GM12878 (cell line): ENCODE measurements around the gene BBS12. TPM values are rescaled to one million over a fixed set of nuclear protein-coding genes. Genes with fewer than 3 reads are reported as not detected.

Source experiments
- ATAC-seq: fragments of 200-7000 bp; cut with Tn5 transposase; 3 replicates; pipeline ENCODE4 v1.9.1; 2020; ENCODE audit warnings: mild to moderate bottlenecking, moderate library complexity
- BruUV-seq: library from RNA; stranded (reverse); fragments of 400-500 nt; replicated peaks from 2 replicates; lab custom pipeline; 2021; lab: Mats Ljungman, UMichigan
- CTCF ChIA-PET: fragments of 300-600 bp; sonication (Branson Sonifier 250); formaldehyde crosslinking; extraction: SDS; loops from one replicate; lab custom pipeline; 2021; ENCODE audit warnings: inconsistent platforms; lab: Yijun Ruan, JAX
- POLR2A ChIA-PET: fragments of 350-600 bp; formaldehyde crosslinking; extraction: SDS; loops from one replicate; lab custom pipeline; 2021; ENCODE audit warnings: inconsistent platforms; lab: Charles Lee
- RAD21 ChIA-PET: fragments of 300-600 bp; sonication (Branson Sonifier 250); formaldehyde crosslinking; loops from one replicate; lab custom pipeline; 2023; ENCODE audit warnings: antibody characterized with exemption; ENCODE audit not compliant: unreplicated experiment; lab: Charles Lee
- SMC1A ChIA-PET: fragments of 300-600 bp; sonication (Branson Sonifier 250); formaldehyde crosslinking; loops from one replicate; lab custom pipeline; 2023; ENCODE audit not compliant: unreplicated experiment, uncharacterized antibody; lab: Charles Lee
- DNase-seq: peaks from one replicate; pipeline ENCODE4 v3.0.0-alpha.2; 2011; ENCODE audit warnings: low read depth, low spot score
- FAIRE-seq: peaks from 3 replicates; lab custom pipeline; 2011; peaks lifted over from hg19 to GRCh38; lab: Jason Lieb, UNC
- H2AFZ ChIP-seq: 2 replicates; pipeline ENCODE4 v1.6.0; 2011; ENCODE audit warnings: low read depth, low read length, control low read depth; ENCODE audit not compliant: control insufficient read depth
- H3K27ac ChIP-seq: 2 replicates; pipeline ENCODE4 v1.5.1; 2011; ENCODE audit warnings: control low read depth; ENCODE audit not compliant: control insufficient read depth, insufficient read depth
- H3K27me3 ChIP-seq, 2 experiments: replicated peaks in 1 of 2; 2 replicates each; pipeline versions ENCODE4 v1.6.0 to v1.6.1; 2011; ENCODE audit warnings: low read length in 1 of 2; ENCODE audit not compliant: control insufficient read depth in 2 of 2, insufficient read depth in 2 of 2
- H3K36me3 ChIP-seq, 2 experiments: 2 replicates each; pipeline ENCODE4 v1.5.1; 2011; ENCODE audit warnings: low read length in 1 of 2; ENCODE audit not compliant: control insufficient read depth in 2 of 2, insufficient read depth in 2 of 2
- H3K4me1 ChIP-seq: 2 replicates; pipeline ENCODE4 v1.6.1; 2011; ENCODE audit warnings: mild to moderate bottlenecking, low read length, moderate library complexity, mixed read lengths; ENCODE audit not compliant: control insufficient read depth, insufficient read depth
- H3K4me2 ChIP-seq: 2 replicates; pipeline ENCODE4 v1.6.0; 2011; ENCODE audit warnings: control low read depth; ENCODE audit not compliant: control insufficient read depth, insufficient read depth
- H3K4me3 ChIP-seq: fragments of 200-600 bp; sonication (generic); 2 replicates; pipeline ENCODE4 v1.5.1; 2016
- H3K79me2 ChIP-seq: 2 replicates; pipeline ENCODE4 v1.6.0; 2011; ENCODE audit warnings: low read length; ENCODE audit not compliant: control insufficient read depth, insufficient read depth
- H3K9ac ChIP-seq: 2 replicates; pipeline ENCODE4 v1.8.0; 2011; ENCODE audit warnings: low read length, control low read depth, mixed read lengths; ENCODE audit not compliant: control insufficient read depth, insufficient read depth
- H3K9me3 ChIP-seq: replicated peaks from 3 replicates; pipeline ENCODE4 v1.5.1; 2011; ENCODE audit warnings: mild to moderate bottlenecking, low read length; ENCODE audit not compliant: control insufficient read depth, insufficient read depth
- H4K20me1 ChIP-seq: 2 replicates; pipeline ENCODE4 v1.6.0; 2011; ENCODE audit not compliant: control insufficient read depth, insufficient read depth
- ATF3 ChIP-seq: IDR thresholded peaks from 2 replicates; pipeline ENCODE4 v1.6.1; 2011; ENCODE audit warnings: low read depth, mild to moderate bottlenecking, low read length, moderate library complexity, borderline replicate concordance; ENCODE audit errors: extremely low read depth
- CREM ChIP-seq: IDR thresholded peaks from 2 replicates; pipeline ENCODE4 v1.6.1; 2014; ENCODE audit warnings: antibody characterized with exemption, low read depth
- HDAC2 ChIP-seq: fragments of 200-600 bp; sonication (generic); IDR thresholded peaks from 2 replicates; pipeline ENCODE4 v1.6.1; 2017
- KDM1A ChIP-seq: fragments of 200-600 bp; sonication (generic); IDR thresholded peaks from 2 replicates; pipeline ENCODE4 v1.6.1; 2016; ENCODE audit warnings: borderline replicate concordance
- MYB ChIP-seq: fragments of 150-350 bp; IDR thresholded peaks from 2 replicates; pipeline ENCODE4 v1.6.1; 2014; ENCODE audit warnings: mild to moderate bottlenecking, low read depth, low read length, borderline replicate concordance
- POLR2AphosphoS5 ChIP-seq: IDR thresholded peaks from 2 replicates; pipeline ENCODE4 v1.6.1; 2011; ENCODE audit warnings: mild to moderate bottlenecking, low read length, inconsistent platforms
- RAD51 ChIP-seq: fragments of 450-650 bp; IDR thresholded peaks from 2 replicates; pipeline ENCODE4 v1.6.1; 2016; ENCODE audit warnings: moderate library complexity, mild to moderate bottlenecking, inconsistent platforms
- RELA ChIP-seq: fragments of 450-650 bp; IDR thresholded peaks from 2 replicates; pipeline ENCODE4 v1.8.0; 2014; ENCODE audit warnings: borderline replicate concordance; ENCODE audit not compliant: partially characterized antibody
- RELB ChIP-seq: fragments of 450-650 bp; IDR thresholded peaks from 2 replicates; pipeline ENCODE4 v1.6.1; 2017; ENCODE audit warnings: low read depth, mild to moderate bottlenecking, moderate library complexity
- RUNX3 ChIP-seq: IDR thresholded peaks from 2 replicates; pipeline ENCODE4 v1.6.1; 2012; ENCODE audit warnings: low read length, inconsistent platforms
- SMAD1 ChIP-seq: fragments of 450-650 bp; IDR thresholded peaks from 2 replicates; pipeline ENCODE4 v1.6.1; 2018; ENCODE audit warnings: mild to moderate bottlenecking, low read depth; ENCODE audit not compliant: partially characterized antibody
- SMC3 ChIP-seq: IDR thresholded peaks from 2 replicates; pipeline ENCODE4 v1.6.1; 2011; ENCODE audit warnings: low read length, improper control_type of control experiment, borderline replicate concordance
- WGBS: methylation state at CpG from one replicate; pipeline ENCODE4 v1.1.6; 2016; ENCODE audit warnings: low lambda C conversion rate; ENCODE audit not compliant: insufficient replicate concordance, insufficient coverage; ENCODE audit errors: missing lambda C conversion rate; 5-methylcytosine and 5-hydroxymethylcytosine counted together
- in situ Hi-C: fragments of 300-500 bp; cut with MboI; formaldehyde crosslinking; loops from 9 replicates; pipeline ENCODE4 v1.14.3; 2018; ENCODE audit warnings: mixed read lengths
- intact Hi-C: fragments of 100-400 bp; cut with micrococcal nuclease; formaldehyde crosslinking; loops from one replicate; pipeline ENCODE4 v1.14.2; 2022; ENCODE audit not compliant: unreplicated experiment
- polyA plus RNA-seq, 11 experiments: library from polyadenylated mRNA; depleted of rRNA in 4 of 11; unstranded in 6 of 11; stranded (reverse) in 5 of 11; fragments of >200 nt; fragmentation: Nextera tagmentation in 4 of 11; fragmentation: Illumina TruSeq in 1 of 11; extraction: Ambion mirVana in 4 of 11; extraction: Trizol in 1 of 11; gene quantifications; 1 replicate in 1 of 11; 2 replicates in 10 of 11; pipeline versions ENCODE4 v1.2.1 to v1.2.3, GENCODE V29; 2011 to 2016; ENCODE audit warnings: inconsistent platforms in 2 of 11, missing spikeins in 2 of 11, low read depth in 1 of 11
- total RNA-seq, 4 experiments: library from RNA; depleted of rRNA in 3 of 4; stranded (reverse); fragments of >200 nt in 3 of 4; fragmentation: Illumina TruSeq in 1 of 4; extraction: Trizol in 1 of 4; gene quantifications; 2 replicates each; pipeline versions ENCODE4 v1.2.1 to v1.2.3, GENCODE V29; 2013 to 2021
- TF ChIP-seq, protein P1 (sequence below): fragments of 450-650 bp; conservative IDR thresholded peaks from 2 replicates; pipeline ENCODE4 v1.6.1; 2017; ENCODE audit warnings: mild to moderate bottlenecking, moderate library complexity
- TF ChIP-seq, protein P2 (sequence below): IDR thresholded peaks from 2 replicates; pipeline ENCODE4 v1.6.1; 2012; ENCODE audit warnings: improper control_type of control experiment, low read depth, low read length; ENCODE audit not compliant: insufficient replicate concordance

BBS12 gene
- total and polyA plus RNA-seq, 10 of the 15 experiments (the other 5 are each of a cell fraction or from before 2014, with no cell fraction given), result 0.15 to 0.63 (median 0.42) TPM

- no TSS peak for BruUV-seq
- in situ Hi-C loops (no loop called here), intact Hi-C loops (no loop called here)
- Histone ChIP-seq H4K20me1 (no peaks in the 10 kb centered on the region), H3K4me1 (no peaks in the 10 kb centered on the region), H3K4me3 (no peak overlapping the region), H3K36me3 (no peaks in the 10 kb centered on the region), H3K9ac (no peak overlapping the region), H3K27me3 (no peaks in the 10 kb centered on the region; a peak in 2 of 4 replicates), H3K27ac (no peak overlapping the region), H3K79me2 (no peaks in the 10 kb centered on the region), H2AFZ (no peak overlapping the region), H3K4me2 (no peak overlapping the region), H3K9me3 (no peaks in the 10 kb centered on the region)
- SMC1A ChIA-PET, result interaction anchor here (0.7 to 0.9 kb wide), 2 partner anchors 9 to 11 kb away, joined by 3 to 5 read pairs; no protein-coding TSS in a partner anchor
- CTCF ChIA-PET, result interaction anchor here (1.4 kb wide), 1 partner anchor 19 kb away, joined by 9 read pairs; no protein-coding TSS in a partner anchor
- FAIRE-seq (no peak), ATAC-seq (no peak), DNase-seq (no peak)
- RAD21 ChIA-PET, result no interaction called here
- WGBS, result 19% methylated on average over 4 of the region's 4 CpGs
- POLR2A ChIA-PET, result no interaction called here
- TF ChIP-seq KDM1A, result no peak
- TF ChIP-seq MYB, result no peak
- TF ChIP-seq RELB, result no peak
- TF ChIP-seq SMC3, result no peak
- no peak for TF ChIP-seq RELA
- TF ChIP-seq RUNX3, result no peak
- TF ChIP-seq, protein P1, sequence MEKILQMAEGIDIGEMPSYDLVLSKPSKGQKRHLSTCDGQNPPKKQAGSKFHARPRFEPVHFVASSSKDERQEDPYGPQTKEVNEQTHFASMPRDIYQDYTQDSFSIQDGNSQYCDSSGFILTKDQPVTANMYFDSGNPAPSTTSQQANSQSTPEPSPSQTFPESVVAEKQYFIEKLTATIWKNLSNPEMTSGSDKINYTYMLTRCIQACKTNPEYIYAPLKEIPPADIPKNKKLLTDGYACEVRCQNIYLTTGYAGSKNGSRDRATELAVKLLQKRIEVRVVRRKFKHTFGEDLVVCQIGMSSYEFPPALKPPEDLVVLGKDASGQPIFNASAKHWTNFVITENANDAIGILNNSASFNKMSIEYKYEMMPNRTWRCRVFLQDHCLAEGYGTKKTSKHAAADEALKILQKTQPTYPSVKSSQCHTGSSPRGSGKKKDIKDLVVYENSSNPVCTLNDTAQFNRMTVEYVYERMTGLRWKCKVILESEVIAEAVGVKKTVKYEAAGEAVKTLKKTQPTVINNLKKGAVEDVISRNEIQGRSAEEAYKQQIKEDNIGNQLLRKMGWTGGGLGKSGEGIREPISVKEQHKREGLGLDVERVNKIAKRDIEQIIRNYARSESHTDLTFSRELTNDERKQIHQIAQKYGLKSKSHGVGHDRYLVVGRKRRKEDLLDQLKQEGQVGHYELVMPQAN, result no peak
- no peak for TF ChIP-seq ATF3
- TF ChIP-seq RAD51, result no peak
- TF ChIP-seq SMAD1, result no peak
- TF ChIP-seq, protein P2, sequence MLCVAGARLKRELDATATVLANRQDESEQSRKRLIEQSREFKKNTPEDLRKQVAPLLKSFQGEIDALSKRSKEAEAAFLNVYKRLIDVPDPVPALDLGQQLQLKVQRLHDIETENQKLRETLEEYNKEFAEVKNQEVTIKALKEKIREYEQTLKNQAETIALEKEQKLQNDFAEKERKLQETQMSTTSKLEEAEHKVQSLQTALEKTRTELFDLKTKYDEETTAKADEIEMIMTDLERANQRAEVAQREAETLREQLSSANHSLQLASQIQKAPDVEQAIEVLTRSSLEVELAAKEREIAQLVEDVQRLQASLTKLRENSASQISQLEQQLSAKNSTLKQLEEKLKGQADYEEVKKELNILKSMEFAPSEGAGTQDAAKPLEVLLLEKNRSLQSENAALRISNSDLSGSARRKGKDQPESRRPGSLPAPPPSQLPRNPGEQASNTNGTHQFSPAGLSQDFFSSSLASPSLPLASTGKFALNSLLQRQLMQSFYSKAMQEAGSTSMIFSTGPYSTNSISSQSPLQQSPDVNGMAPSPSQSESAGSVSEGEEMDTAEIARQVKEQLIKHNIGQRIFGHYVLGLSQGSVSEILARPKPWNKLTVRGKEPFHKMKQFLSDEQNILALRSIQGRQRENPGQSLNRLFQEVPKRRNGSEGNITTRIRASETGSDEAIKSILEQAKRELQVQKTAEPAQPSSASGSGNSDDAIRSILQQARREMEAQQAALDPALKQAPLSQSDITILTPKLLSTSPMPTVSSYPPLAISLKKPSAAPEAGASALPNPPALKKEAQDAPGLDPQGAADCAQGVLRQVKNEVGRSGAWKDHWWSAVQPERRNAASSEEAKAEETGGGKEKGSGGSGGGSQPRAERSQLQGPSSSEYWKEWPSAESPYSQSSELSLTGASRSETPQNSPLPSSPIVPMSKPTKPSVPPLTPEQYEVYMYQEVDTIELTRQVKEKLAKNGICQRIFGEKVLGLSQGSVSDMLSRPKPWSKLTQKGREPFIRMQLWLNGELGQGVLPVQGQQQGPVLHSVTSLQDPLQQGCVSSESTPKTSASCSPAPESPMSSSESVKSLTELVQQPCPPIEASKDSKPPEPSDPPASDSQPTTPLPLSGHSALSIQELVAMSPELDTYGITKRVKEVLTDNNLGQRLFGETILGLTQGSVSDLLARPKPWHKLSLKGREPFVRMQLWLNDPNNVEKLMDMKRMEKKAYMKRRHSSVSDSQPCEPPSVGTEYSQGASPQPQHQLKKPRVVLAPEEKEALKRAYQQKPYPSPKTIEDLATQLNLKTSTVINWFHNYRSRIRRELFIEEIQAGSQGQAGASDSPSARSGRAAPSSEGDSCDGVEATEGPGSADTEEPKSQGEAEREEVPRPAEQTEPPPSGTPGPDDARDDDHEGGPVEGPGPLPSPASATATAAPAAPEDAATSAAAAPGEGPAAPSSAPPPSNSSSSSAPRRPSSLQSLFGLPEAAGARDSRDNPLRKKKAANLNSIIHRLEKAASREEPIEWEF, result no peak
- no peak for TF ChIP-seq CREM
- no peak for TF ChIP-seq HDAC2
- TF ChIP-seq POLR2AphosphoS5, result no peak
Measured at GRCh38 chr4:122776916-122777315, 44.4 kb downstream of the BBS12 start.
